RCC 7860 (cell line): ENCODE results near the gene LLGL1.

Experiments used
- DNase-seq: peaks from one replicate; pipeline ENCODE4 v3.0.0-alpha.2; 2015; ENCODE audit warnings: low spot score
- FAIRE-seq: peaks from 2 replicates; lab custom pipeline; 2012; peaks lifted over from hg19 to GRCh38; lab: Jason Lieb, UNC

Gene LLGL1

DNA sequence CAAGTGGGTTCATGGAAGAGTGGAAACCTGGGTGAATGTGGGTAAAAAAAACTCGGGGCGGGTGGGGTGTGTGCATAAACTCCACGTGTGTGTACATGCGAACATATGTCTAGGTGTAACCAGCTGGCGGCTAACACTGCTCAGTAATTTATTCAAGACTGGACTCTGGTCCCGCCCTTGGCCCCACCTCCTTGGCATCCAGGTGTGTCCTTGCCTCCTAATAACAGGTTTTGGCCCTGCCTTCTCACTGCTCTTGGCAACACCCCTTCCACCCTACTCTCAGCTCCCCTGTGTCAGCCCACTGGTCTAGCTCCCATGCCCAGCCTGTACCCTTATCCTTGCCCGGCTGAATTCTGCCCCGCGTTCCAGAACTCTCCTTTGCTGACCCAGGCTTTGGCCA, 24.8 kb downstream of the LLGL1 start:
- DNase-seq (no peak), FAIRE-seq (no peak)

DNA sequence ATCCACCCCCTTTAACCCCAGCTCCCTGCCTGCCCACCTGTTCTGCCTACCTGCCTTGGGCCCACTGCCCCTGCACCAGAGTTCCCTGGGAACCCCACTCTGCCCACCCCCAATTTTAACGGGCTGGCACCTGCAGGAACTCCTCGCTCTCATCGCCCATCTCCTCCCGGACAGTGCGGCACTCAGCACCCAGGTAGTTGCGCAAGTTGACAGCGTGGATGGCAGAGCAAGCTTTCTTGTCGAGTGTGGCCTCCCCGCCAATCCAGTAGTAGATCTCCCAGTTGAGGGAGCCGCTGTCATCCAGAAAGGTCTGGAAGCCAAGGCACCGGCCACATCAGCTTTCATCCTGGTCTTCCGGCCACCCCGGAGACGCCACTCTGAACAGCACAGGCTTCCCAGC, 25.3 kb downstream of the LLGL1 start:
- no peak for DNase-seq
- FAIRE-seq, result no peak

DNA sequence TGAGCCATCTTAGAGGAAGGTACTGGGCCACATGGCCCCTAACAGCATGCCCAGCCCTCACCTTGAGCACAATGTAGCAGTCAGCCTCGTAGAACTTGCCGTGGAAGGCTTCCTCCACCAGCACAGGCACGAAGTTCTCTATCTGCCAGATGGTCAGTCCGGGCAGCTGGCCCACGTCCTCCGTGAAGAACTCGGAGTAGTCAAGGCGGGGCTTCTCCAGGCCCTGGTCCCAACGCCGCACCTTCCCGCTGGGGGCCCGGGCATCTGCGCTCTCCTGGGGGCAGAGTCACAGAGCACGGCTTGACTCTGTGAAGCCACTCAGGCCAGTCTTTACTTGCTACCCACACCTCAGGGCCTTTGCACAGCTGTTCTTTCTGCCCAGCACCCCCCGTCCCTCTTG, 25.8 kb downstream of the LLGL1 start:
- DNase-seq, result no peak
- FAIRE-seq, result no peak

DNA sequence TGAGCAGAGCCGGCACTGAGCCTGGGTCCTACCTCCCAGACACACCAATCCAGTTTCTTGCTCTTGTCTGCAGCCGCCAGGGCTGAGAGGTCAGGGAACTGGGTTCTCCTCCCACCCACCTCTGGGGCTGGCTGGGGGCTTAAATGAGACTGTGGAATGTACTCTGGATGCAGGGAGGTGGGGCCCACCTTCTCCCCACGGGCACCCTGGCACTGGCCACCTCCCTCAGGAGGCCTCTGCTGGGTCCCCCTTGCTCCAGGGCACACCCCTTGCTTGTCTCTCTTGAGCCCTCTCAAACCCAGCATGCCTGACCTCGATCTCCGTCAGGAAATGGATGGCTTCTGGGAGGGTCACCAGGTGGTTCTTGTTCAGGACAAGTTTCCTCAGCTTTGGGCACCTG, 26.7 kb downstream of the LLGL1 start:
- FAIRE-seq, result no peak
- no peak for DNase-seq

DNA sequence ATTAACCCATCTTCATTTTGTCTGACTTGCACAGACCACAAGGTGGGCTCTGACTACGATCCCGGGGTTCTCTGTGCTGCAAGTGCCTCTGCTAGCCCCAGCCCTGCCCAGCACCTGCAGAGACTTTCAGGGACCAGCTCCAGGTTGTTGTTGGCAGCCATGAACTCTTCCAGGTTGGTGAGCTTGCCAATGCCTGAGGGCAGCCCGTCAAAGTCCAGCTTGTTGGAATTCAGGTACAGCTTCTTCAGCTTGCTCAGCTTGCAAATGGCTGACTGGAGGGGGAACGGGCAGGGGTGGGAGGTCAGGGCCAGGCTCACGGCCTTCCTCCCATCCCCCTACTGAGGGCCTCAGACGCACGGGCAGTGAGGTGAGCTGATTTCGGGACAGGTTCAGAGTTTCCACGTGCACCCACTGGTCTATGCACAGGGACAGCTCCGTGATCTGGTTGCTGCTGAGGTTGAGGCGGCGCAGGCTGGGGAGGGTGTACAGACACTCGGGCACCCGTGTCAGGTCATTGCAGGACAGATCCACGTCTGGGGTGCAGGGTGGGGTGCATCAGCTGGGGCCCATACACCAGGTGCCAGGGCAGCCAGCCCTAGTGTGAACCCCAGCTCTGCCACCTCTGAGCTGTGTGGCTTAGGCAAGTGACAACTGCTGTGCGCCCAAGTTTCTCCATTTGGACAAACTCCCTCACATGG, 27.9 kb downstream of the LLGL1 start:
- no peak for FAIRE-seq
- DNase-seq, result no peak

DNA sequence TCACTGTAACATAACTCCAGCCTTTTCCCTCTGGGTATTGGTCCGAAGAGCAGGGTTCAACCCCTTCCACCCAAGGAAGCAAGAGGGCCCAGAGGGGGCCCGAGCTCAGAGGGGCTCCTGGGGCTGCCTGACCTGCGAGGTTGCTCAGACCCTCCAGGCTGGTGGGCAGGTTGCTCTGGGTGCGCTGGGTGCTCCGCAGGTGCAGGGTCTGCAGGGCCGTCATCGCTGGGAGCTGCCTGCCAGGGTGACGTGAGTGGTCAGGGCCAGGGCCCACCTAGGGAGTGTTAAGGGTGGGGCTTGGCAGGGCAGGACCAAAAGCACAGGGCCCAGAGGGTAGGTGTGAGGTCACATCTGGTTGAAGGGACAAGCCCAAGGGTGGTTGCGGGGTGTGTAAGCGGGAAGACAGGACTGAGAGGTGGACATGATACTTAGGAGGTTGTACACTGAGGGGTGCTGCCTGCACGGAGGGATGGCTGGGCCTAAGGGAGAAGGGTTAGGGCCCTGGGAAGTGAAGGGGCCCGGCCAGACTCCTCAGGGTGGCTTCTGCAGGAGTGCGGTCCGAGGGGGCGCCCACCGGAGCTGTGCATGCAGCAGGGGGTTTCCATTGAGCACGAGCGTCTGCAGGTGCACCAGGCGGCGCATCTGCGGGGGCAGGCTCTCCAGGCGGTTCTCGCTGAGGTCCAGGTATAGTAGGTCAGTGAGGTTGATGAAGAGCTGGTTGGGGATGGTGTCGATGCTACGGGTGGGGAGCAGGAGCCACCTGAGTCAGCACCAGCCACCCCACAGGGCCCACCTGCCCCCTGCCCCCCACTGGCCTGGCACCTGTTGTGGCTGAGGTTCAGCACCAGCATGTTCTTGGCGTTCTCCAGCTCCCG, 28.7 kb downstream of the LLGL1 start:
- FAIRE-seq, result no peak

DNA sequence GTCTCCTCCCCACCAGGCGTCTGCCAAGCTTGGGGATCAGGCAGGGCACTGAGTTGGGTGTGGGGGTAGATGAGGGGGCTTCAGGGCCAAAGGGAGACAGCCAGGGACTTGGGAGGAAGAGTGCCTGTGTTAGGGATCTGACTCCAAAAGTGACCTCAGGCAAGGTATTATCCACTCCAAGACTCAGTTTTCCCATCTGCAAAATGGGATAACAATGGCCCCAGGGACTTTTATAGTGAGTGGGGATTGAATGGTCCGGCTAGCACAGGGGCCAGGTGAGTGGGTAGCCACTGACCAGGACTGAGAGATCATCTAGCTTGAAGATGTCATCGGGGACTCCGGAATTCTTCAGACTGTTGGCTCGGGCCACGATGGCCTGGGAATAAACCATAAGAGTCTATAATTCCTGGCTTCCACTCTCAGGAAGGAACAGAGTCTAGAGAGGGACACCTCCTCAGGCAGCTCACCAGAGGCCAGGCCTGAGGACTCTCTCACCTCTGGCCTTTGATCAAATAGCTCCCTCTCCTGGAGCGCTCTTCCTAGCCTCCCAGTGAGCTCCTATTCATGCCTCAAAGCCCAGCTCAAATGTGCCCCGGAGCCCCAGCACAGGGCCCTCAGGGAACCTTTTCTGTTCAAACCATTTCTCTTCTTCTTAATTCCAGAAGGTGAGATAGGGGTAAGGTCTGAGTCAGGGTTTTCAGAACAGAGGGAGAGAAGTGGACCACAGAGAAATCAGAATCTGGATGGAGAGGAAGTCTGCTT, 29.6 kb downstream of the LLGL1 start:
- FAIRE-seq (no peak), DNase-seq (no peak)

More for the DNA sequence above, 28.7 kb downstream of the LLGL1 start:
- no peak for DNase-seq

DNA sequence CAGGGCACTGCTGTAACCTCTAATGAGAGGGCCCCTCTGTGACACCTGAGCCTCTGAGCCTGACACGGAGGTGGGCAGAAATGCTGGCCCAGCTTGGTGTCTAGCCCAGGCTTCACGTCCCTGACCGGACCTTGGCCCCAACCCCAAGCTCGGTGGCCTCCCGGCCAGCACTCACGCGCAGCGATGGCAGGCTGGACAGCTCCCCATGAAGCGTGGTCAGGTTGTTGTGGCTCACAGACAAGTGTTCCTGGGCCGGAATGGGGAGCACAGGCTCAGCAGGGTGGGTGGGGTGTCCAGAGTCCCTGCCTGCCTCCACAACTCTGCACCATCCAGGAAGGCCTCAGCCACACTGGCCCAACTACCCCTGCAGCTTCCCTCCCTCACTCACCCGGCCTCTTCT, 30.9 kb downstream of the LLGL1 start:
- no peak for FAIRE-seq

DNA sequence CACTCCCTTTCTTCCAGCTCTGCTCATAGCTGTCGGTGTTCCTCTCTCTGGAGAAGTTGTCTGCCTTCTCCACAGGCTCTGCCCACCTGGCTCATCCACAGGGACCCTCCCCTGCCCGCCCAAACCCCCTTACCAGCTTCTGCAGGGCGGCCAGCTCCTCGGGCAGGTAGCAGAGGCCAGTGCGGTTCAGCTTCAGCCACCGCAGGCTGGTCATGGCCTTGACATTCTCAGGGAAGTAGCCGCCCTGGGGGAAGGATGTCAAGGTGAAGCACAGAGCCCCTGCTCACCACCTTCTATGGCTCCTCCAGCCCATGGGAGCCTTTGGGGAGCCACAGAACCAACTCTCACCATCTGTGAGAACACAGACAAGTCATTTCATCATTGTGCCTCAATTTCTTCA, 31.3 kb downstream of the LLGL1 start:
- FAIRE-seq (no peak), DNase-seq (no peak)

More for the DNA sequence above, 30.9 kb downstream of the LLGL1 start:
- DNase-seq, result no peak

DNA sequence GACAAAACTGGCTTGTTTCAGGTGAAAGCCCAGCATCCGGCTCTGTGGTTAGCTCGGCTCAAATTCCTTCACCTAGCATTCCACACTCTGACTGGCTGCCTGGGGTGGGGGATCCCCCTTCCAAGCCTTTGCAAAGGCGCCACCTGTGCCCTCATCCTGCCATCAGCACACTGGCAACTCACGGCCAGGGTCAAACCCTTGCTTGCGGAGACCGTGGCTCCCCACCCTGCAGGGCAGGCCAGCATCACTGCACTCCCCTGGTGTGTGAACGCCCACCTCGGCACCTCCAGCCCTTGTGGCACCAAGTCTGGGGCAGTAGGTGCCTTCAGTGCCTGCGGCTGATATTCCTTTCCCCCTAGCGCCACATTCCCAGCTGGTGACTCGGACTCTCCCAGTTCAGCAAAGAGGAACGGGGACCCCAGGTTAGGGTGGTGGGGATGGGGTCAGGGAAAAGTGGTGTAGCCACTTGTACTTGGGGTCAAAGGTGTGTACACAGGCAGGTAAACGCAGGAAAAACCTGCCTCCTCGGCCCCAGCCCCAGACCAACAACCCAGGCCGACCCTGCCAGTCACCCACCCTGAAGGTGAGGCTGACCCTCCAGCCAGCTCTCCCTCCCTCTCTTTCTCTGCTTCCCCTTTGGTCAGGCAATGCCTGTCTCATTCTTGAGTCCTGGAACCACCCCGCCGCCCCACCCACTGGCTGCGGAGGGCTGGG, 32.0 kb downstream of the LLGL1 start:
- DNase-seq, result peak; percentile 38
- FAIRE-seq, result no peak

DNA sequence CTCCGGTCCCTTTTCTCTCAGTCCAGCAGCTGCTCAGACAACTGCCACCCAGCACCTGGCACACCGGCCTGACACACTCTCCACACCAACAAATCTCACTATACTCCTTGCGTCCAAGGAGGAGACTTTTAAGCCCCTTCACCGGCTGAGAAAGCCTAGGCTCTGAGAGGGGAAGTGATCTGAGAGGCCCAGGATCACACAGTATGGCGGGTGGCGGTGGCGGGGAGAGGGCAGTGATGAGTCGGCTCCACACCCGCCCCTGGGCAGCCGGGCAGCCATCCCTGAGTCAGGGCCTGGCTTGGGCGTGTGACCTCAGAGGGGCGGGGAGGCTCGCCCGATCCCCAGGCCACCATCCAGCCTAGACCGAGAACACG, 32.5 kb downstream of the LLGL1 start:
- FAIRE-seq, result no peak
- DNase-seq, result peak; percentile 67

DNA sequence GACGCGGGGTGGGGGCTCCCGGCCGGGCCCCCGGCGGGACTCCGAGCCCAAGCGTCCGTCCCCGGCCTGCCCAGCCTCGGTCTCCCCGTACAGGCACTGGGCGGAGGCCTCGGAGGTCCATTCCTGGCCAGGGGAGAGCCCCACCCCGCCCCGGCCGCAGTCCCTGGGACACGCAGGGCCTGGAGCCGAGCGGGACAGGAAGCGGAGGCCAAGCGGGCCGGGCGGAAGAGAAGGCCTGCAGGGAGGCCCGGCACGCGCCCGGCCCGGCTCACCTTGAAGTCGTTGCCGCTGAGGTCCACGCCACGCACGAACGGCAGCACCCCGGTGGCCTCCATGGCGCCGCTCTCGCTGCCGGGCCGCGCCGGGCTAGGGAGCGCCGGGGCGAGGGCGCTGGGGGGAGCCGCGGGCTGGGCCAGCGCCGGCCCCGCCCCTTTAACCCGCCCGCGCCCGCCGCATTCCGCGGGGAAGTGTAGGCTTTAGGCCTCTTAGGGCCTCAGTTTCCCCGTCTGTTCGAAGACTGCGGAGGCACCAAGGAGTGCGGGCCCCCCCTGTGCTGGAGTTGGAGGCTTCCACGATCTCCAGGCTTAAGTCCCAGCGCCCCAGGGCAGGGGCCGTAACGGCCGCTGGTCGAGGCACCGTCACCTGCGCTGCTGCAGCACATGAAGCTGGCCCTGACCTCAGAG, 33.1 kb downstream of the LLGL1 start, which contains the start of gene FLII:
FLII (minus strand) TSS at position 383 of the 683 bp plus-strand sequence; CDS start at position 335, 48 bp downstream.
- FAIRE-seq, result no peak
- peak; percentile 10 for DNase-seq

DNA sequence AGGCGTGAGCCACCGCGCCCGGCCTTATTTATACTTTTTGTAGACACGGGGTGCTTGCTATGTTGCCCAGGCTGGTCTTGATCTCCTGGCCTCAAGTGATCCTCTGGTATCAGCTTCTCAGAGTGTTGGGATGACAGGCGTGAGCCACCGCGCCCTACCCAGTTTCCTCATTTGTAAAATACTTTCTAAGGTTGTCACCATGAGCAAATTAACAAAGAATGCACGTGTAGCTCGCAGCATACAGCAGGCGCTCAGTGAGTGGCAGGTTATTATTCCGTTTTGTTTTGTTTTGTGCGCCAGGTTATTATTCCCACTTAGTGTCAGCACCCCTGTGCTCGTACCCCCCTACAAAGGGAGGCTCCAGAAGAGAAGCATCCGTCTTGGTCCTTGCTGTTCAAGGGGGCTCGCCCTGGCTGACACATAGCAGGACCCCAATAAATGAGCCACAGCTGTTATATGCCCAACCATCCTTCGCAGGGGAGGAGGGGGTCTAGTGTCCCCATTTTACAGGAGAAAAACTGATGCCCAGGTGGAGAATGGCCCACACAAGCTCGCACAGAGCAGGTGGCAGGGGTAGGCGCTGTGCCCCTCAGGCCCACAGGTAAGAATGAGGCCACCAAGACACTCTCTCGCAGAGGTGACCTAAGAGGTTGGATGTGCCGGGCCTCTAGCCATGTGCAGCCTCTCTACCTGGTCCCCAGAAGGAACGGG, 34.3 kb downstream of the LLGL1 start:
- no peak for FAIRE-seq
- peak; percentile 39 for DNase-seq

DNA sequence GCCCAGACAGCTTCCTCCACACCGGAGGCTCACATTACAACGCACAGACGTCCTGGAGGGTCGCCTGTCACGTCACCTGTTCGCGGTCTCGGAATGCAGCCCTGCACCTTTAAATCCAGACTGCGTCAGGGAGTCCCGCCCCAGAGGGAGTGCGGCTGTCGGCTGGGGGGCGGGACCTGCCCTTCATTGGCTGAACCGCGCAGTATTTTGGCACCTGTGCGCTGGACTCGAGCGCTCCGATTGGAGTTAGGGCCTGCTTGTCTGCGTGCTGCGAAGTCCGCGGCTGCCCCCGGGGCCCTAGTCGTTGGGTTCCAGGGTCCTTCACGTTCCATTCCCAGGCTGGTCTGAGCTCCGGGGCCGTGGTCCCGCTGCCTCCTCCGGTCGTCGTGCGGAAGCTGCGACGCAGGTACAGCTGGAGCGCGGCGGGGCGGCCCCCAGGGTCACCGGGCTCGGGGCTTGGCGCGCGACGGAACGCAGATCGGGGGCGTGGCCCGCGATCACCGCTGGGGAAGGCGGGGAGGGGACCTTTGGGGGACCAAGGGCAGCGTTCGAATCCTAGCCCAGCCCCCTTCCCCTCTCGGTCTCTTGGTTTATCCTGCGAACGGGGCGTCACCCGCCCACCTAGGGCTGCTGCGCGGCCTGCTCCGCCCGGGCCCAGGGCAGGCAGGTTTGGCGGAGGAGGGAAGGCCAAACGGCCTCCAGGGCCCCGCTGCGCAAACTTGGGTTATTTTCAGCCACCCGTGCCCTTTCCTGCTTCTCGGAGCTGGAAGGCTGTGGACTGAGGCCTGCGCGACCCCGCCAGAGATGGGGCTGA, 35.1 kb downstream of the LLGL1 start, which contains the start of gene MIEF2:
MIEF2 (plus strand) TSS at position 331 of the 814 bp plus-strand sequence. CDS start 2,059 bp downstream, outside the sequence.
- peak; percentile 79 for DNase-seq
- peak; percentile 73 for FAIRE-seq

DNA sequence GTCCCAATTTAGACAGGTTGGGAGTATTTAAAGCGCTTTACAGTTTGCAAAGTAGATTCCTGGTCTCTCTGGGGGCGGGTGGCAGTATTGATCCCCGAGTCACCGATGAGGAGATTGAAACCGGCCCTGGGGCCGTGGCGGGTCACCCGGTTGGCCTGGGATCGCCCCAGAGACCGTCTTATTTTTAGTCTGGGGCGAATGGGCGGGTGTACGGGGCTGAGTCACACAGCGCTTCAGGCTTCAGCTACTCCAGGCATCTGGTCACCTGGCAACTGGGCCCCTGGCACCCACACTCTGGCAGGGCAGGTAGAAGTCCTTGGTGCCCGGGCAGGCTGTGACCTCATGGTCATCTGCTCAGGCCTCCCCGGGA, 35.7 kb downstream of the LLGL1 start:
- FAIRE-seq (peak; percentile 35), DNase-seq (peak; percentile 81)

DNA sequence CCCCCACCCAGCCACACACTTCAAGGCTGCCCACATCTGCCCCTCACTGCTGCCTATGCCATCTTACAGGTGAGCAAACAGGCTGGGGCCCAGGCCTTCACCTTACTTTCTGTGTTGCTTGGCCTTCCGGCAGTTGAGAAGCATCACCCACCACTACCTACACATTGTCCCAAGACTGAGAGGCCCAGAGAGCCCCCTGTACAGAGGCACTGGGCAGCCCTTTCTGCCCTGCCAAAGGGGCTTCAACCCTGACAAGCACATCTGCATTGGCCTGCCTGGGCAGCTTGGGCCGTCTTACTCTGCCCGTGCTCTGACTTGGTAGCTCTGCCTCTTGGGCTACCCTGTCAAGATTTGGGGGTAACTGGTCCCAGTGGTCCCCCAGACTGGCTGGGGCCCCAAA, 36.2 kb downstream of the LLGL1 start:
- DNase-seq, result no peak
- FAIRE-seq, result no peak

DNA sequence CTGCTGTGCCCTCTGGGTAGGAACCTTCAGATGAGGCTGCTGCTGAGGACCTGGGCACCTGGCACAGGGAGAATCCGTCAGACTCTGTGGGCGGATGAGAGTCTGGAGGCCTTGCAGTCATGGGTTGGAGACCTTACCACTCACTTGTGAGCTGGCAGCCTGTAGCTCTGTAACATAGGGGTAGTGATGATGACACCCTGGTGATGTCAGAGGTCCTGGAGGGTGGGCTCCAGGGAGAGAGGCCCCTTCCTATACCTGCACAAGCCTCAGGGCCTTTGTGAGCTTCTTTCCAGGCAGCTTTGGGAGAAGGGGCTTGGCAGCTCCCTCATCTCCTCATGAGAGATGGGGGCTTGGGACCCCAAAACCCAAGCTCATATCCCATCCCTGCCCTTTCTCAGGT, 36.7 kb downstream of the LLGL1 start:
- DNase-seq (no peak), FAIRE-seq (no peak)

DNA sequence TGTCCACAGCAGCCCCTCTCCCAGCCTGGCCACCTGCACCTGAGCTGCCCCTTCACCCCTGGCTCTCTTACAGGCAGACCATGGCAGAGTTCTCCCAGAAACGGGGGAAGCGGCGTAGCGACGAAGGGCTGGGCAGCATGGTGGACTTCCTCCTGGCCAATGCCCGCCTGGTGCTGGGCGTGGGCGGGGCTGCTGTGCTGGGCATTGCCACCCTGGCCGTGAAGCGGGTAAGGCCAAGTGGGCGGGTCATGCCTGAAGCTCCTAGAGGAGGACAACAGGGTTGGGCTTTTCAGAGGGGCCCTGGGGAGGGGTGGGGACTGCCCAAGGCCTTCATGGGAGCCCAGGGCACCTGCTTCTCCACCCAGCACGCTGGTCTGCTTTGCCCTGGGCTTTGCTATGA, 37.2 kb downstream of the LLGL1 start:
- DNase-seq (no peak), FAIRE-seq (no peak)
